ENCODE data around the gene SSBP2.

- no peak for TF ChIP-seq CTCF (IDR thresholded peaks at IDR 0.05; ENCODE audit: insufficient read depth, low read length, poor library complexity, severe bottlenecking)
- TF ChIP-seq EZH2phosphoT487 (conservative IDR thresholded peaks at IDR 0.05; ENCODE audit: low read length) = no peak
These were observed 322.5 kb downstream of the SSBP2 start for GRCh38 chr5:81428446-81428845.

All from SU-DHL-6 (cell line).